Muscle layer of colon (tissue), 2 donors: ENCODE data around the gene COMMD6.

Experiments
- H3K27ac ChIP-seq: one replicate; pipeline ENCODE4 v1.7.0; 2013; ENCODE audit warnings: low read depth, mild to moderate bottlenecking, low read length, moderate library complexity
- H3K27me3 ChIP-seq, 2 donors: one replicate each; pipeline ENCODE4 v1.7.0; 2013; ENCODE audit warnings: low read length in 2 of 2, mild to moderate bottlenecking in 2 of 2; ENCODE audit not compliant: insufficient read depth in 2 of 2, control insufficient read depth in 1 of 2
- H3K36me3 ChIP-seq: one replicate; pipeline ENCODE4 v1.7.0; 2013; ENCODE audit warnings: mild to moderate bottlenecking, low read length; ENCODE audit not compliant: insufficient read depth
- H3K4me1 ChIP-seq: one replicate; pipeline ENCODE4 v1.7.0; 2013; ENCODE audit warnings: mild to moderate bottlenecking, low read length; ENCODE audit not compliant: insufficient read depth
- H3K4me3 ChIP-seq, 2 donors: one replicate each; pipeline ENCODE4 v1.7.0; 2013; ENCODE audit warnings: low read length in 2 of 2, low read depth in 1 of 2, mild to moderate bottlenecking in 1 of 2, moderate library complexity in 1 of 2
- H3K9ac ChIP-seq: one replicate; pipeline ENCODE4 v1.7.0; 2013; ENCODE audit warnings: low read length
- H3K9me3 ChIP-seq: one replicate; pipeline ENCODE4 v1.7.0; 2013; ENCODE audit warnings: mild to moderate bottlenecking, low read length
- donor health status: abdominal sarcoma.
- donor health status: Adenocarcinoma of cecum.

COMMD6 gene

GRCh38 chr13:75480671-75481175 is 56.9 kb downstream of the COMMD6 start:
- Histone ChIP-seq H3K27me3 (no peaks in the 10 kb centered on the region), H3K9ac (no peak overlapping the region), H3K27ac (no peak overlapping the region), H3K4me3 (peak overlapping the region; percentile 70 to 73), H3K36me3 (no peaks in the 10 kb centered on the region), H3K4me1 (no peaks in the 10 kb centered on the region), H3K9me3 (no peaks in the 10 kb centered on the region)

- Histone ChIP-seq H3K27me3 (no peaks in the 10 kb centered on the region), H3K9me3 (no peaks in the 10 kb centered on the region), H3K4me1 (no peaks in the 10 kb centered on the region), H3K27ac (no peak overlapping the region), H3K4me3 (no peak overlapping the region), H3K36me3 (no peaks in the 10 kb centered on the region), H3K9ac (no peak overlapping the region)
Measured at GRCh38 chr13:75479102-75479740, 58.4 kb downstream of the COMMD6 start.

DNA sequence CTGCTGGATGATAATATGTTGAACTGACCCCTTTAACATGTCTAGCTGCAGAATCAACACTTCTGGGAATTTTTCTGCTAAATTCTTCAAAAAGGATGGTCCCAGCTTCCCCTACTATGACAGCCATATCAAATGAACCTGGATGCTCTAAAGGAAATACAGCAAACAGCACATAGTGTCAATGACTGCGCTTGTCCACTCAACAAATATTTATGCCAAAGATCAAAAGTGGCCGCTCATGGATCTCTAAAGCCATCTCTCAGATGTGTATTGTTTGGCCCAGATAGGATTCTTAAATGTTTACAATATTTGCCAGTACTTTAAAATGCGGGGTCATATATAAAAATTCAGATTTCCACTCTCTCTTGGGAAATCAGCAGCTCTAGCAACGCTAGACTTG is 59.0 kb downstream of the COMMD6 start:
- no peaks in the 10 kb centered on the region for H3K27me3 ChIP-seq
- no peak overlapping the region for H3K27ac ChIP-seq
- H3K4me1 ChIP-seq = peaks cover 4% of the 10 kb centered on the region
- no peaks in the 10 kb centered on the region for H3K9me3 ChIP-seq
- H3K36me3 ChIP-seq = no peaks in the 10 kb centered on the region
- H3K9ac ChIP-seq = no peak overlapping the region
- no peak overlapping the region for H3K4me3 ChIP-seq
